Adrenal gland (tissue), 5 donors: ENCODE results near the gene SVBP.

Experiments
- POLR2A ChIP-seq, 2 donors: fragments of 450-650 bp; IDR thresholded peaks; one replicate each; pipeline ENCODE4 v1.6.1; 2017; ENCODE audit warnings: antibody characterized with exemption in 2 of 2, mild to moderate bottlenecking in 2 of 2, moderate library complexity in 1 of 2
- TF ChIP-seq, protein P1 (sequence below), 6 experiments: fragments of 450-650 bp in 4 of 6; fragments of 200-600 bp in 2 of 6; sonication (generic) in 1 of 6; IDR thresholded peaks; 1 replicate in 5 of 6; 2 replicates in 1 of 6; pipeline versions ENCODE4 v1.5.1 to v1.8.0; 2016 to 2021; ENCODE audit warnings: antibody characterized with exemption in 6 of 6, mild to moderate bottlenecking in 2 of 6, moderate library complexity in 1 of 6
- donor health status: DM: no; HTN: no; CAD: no.

DNA sequence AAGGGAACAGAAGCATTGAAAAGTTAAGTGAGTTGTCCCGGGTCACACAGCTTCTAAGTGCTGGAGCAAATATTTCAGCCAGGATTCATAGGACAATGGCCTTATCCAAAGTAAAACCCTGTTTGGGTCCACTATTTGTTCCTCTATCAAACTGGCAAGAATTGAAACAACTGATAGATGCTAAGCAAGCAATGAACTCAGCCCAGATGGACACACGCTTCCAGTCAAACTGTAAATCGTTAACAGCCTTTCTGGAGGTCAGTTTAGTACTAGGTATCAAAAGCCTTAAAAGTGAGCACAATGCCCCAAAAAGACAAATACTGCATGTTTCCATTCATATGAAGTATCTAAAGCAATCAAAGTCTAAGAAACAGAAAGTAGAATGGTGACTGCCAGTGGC is 779 bp upstream of the SVBP start:
- TF ChIP-seq, protein P1, sequence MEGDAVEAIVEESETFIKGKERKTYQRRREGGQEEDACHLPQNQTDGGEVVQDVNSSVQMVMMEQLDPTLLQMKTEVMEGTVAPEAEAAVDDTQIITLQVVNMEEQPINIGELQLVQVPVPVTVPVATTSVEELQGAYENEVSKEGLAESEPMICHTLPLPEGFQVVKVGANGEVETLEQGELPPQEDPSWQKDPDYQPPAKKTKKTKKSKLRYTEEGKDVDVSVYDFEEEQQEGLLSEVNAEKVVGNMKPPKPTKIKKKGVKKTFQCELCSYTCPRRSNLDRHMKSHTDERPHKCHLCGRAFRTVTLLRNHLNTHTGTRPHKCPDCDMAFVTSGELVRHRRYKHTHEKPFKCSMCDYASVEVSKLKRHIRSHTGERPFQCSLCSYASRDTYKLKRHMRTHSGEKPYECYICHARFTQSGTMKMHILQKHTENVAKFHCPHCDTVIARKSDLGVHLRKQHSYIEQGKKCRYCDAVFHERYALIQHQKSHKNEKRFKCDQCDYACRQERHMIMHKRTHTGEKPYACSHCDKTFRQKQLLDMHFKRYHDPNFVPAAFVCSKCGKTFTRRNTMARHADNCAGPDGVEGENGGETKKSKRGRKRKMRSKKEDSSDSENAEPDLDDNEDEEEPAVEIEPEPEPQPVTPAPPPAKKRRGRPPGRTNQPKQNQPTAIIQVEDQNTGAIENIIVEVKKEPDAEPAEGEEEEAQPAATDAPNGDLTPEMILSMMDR (IDR thresholded peaks at IDR 0.05) = no peak
- no peak for TF ChIP-seq POLR2A (IDR thresholded peaks at IDR 0.05)
